ENCODE data around the gene TMEM39A. TPM values are rescaled to one million over a fixed set of nuclear protein-coding genes. Genes with fewer than 3 reads are reported as not detected.

TMEM39A gene
- total RNA-seq, 6 experiments from 2014 or later, result 14.9 to 34.6 (median 20.9) TPM

GRCh38 chr3:119469418-119470189 lies 6.2 kb upstream of the TMEM39A start:
- DNase-seq, result no peak
- Histone ChIP-seq H3K27ac (peak overlapping the region in 1 of 3 donors; percentile 69), H3K36me3 (peaks cover 0 to 10% (median 2%) of the 10 kb centered on the region in 4 donors), H3K4me1 (peaks cover 0 to 11% (median 0%) of the 10 kb centered on the region in 4 donors), H3K9me3 (no peaks in the 10 kb centered on the region), H3K27me3 (no peaks in the 10 kb centered on the region), H3K4me3 (peak overlapping the region; percentile 95 to 100 (median 98))
- WGBS (ENCODE audit: insufficient coverage, low coverage, low lambda C conversion rate, missing lambda C conversion rate), result 16% methylated on average over 11 of the region's 16 CpGs
- intact Hi-C loops (cut with DNase I), result no loop called here
- peak in 3 of 4 donors; percentile 1 to 32 (median 2) for ATAC-seq
- TF ChIP-seq CTCF (IDR thresholded peaks at IDR 0.05) (no peak), POLR2A (IDR thresholded peaks at IDR 0.05) (no peak)

GRCh38 chr3:119468041-119468440 lies 4.6 kb upstream of the TMEM39A start:
- TF ChIP-seq CTCF (IDR thresholded peaks at IDR 0.05) (no peak), POLR2A (IDR thresholded peaks at IDR 0.05) (no peak)
- intact Hi-C loops (cut with DNase I), result no loop called here
- Histone ChIP-seq H3K4me1 (peaks cover 0 to 15% (median 0%) of the 10 kb centered on the region in 4 donors), H3K27ac (peak overlapping the region in 2 of 3 donors; percentile 69 to 76), H3K4me3 (peak overlapping the region in 2 of 3 donors; percentile 29 to 98), H3K27me3 (no peaks in the 10 kb centered on the region), H3K36me3 (peaks cover 0 to 10% (median 2%) of the 10 kb centered on the region in 4 donors), H3K9me3 (no peaks in the 10 kb centered on the region)
- WGBS (ENCODE audit: insufficient coverage, low coverage, low lambda C conversion rate, missing lambda C conversion rate), result no CpG with 5 or more reads among the region's 2 CpGs
- no peak for ATAC-seq
- DNase-seq, result no peak

GRCh38 chr3:119457246-119457645 lies 6.2 kb downstream of the TMEM39A start:
- no peak overlapping the region for H3K27ac ChIP-seq
- ATAC-seq, result peak; percentile 32 to 71 (median 56)
- H3K27me3 ChIP-seq, result no peaks in the 10 kb centered on the region
- intact Hi-C loops (cut with DNase I), result no loop called here
- 65% methylated on average over 4 of the region's 4 CpGs for WGBS (ENCODE audit: insufficient coverage, low coverage, low lambda C conversion rate, missing lambda C conversion rate)
- H3K4me3 ChIP-seq, result no peak overlapping the region
- DNase-seq, result no peak
- peaks cover 0 to 19% (median 8%) of the 10 kb centered on the region in 4 donors for H3K4me1 ChIP-seq
- H3K36me3 ChIP-seq, result peaks cover 0 to 83% (median 20%) of the 10 kb centered on the region in 4 donors
- TF ChIP-seq POLR2A (IDR thresholded peaks at IDR 0.05) (no peak), CTCF (IDR thresholded peaks at IDR 0.05) (no peak)
- no peaks in the 10 kb centered on the region for H3K9me3 ChIP-seq

- no peaks in the 10 kb centered on the region for H3K9me3 ChIP-seq
- no peak overlapping the region for H3K27ac ChIP-seq
- H3K4me1 ChIP-seq, result peaks cover 0 to 12% (median 4%) of the 10 kb centered on the region in 4 donors
- peaks cover 0 to 90% (median 25%) of the 10 kb centered on the region in 4 donors for H3K36me3 ChIP-seq
- ATAC-seq, result no peak
- no peaks in the 10 kb centered on the region for H3K27me3 ChIP-seq
- intact Hi-C loops (cut with DNase I), result no loop called here
- DNase-seq, result no peak
- H3K4me3 ChIP-seq, result no peak overlapping the region
- WGBS (ENCODE audit: insufficient coverage, low coverage, low lambda C conversion rate, missing lambda C conversion rate), result 100% methylated on average over 1 of the region's 1 CpG
- TF ChIP-seq POLR2A (IDR thresholded peaks at IDR 0.05) (no peak), CTCF (IDR thresholded peaks at IDR 0.05) (no peak)
Measured at GRCh38 chr3:119456469-119456868, 6.9 kb downstream of the TMEM39A start.
